ENCODE measurements around the gene NEU1. TPM values are rescaled to one million over a fixed set of nuclear protein-coding genes. Genes with fewer than 3 reads are reported as not detected.
"Not testable (repeated sequence)": the region's sequence is repeated elsewhere in the genome, so short reads cannot be mapped to it uniquely, and the experiment has no call there.

NEU1 gene
- polyA plus RNA-seq, 1 donor = 174 TPM

GRCh38 chr6:31844507-31844906 is 18.1 kb downstream of the NEU1 start:
- Histone ChIP-seq H3K9me3 (ENCODE audit: control insufficient read depth, low read depth, low read length) (no peaks in the 10 kb centered on the region), H3K4me3 (ENCODE audit: low read length) (no peak overlapping the region), H3K27me3 (ENCODE audit: control insufficient read depth, insufficient read depth, low read length) (no peaks in the 10 kb centered on the region), H3K36me3 (ENCODE audit: control insufficient read depth, insufficient read depth, low read length) (peaks cover 17% of the 10 kb centered on the region), H3K27ac (ENCODE audit: low read length) (no peak overlapping the region), H3K4me1 (ENCODE audit: control insufficient read depth, insufficient read depth, low read length) (peaks cover 11% of the 10 kb centered on the region)
- WGBS (ENCODE audit: insufficient coverage, low lambda C conversion rate) = no CpG with 5 or more reads among the region's 3 CpGs
- no peak for DNase-seq

GRCh38 chr6:31842053-31842452 is 20.6 kb downstream of the NEU1 start:
- H3K27ac ChIP-seq (ENCODE audit: low read length) = no peak overlapping the region
- H3K4me1 ChIP-seq (ENCODE audit: control insufficient read depth, insufficient read depth, low read length) = peaks cover 14% of the 10 kb centered on the region
- no peak for DNase-seq
- H3K9me3 ChIP-seq (ENCODE audit: control insufficient read depth, low read depth, low read length) = no peaks in the 10 kb centered on the region
- H3K4me3 ChIP-seq (ENCODE audit: low read length) = no peak overlapping the region
- peaks cover 41% of the 10 kb centered on the region for H3K36me3 ChIP-seq (ENCODE audit: control insufficient read depth, insufficient read depth, low read length)
- no peaks in the 10 kb centered on the region for H3K27me3 ChIP-seq (ENCODE audit: control insufficient read depth, insufficient read depth, low read length)
- WGBS (ENCODE audit: insufficient coverage, low lambda C conversion rate) = no CpG with 5 or more reads among the region's 9 CpGs

GRCh38 chr6:31839779-31840126 is 22.9 kb downstream of the NEU1 start:
- Histone ChIP-seq H3K36me3 (ENCODE audit: control insufficient read depth, insufficient read depth, low read length) (peaks cover 44% of the 10 kb centered on the region), H3K4me1 (ENCODE audit: control insufficient read depth, insufficient read depth, low read length) (peaks cover 22% of the 10 kb centered on the region)
- DNase-seq; H3K4me3 ChIP-seq (ENCODE audit: low read length); H3K27me3 ChIP-seq (ENCODE audit: control insufficient read depth, insufficient read depth, low read length); H3K9me3 ChIP-seq (ENCODE audit: control insufficient read depth, low read depth, low read length); H3K27ac ChIP-seq (ENCODE audit: low read length): not testable (repeated sequence)
- 93% methylated on average over 3 of the region's 8 CpGs for WGBS (ENCODE audit: insufficient coverage, low lambda C conversion rate)

GRCh38 chr6:31838968-31839367 is 23.7 kb downstream of the NEU1 start:
- H3K36me3 ChIP-seq (ENCODE audit: control insufficient read depth, insufficient read depth, low read length) = peaks cover 44% of the 10 kb centered on the region
- no peak overlapping the region for H3K4me3 ChIP-seq (ENCODE audit: low read length)
- no peak overlapping the region for H3K27ac ChIP-seq (ENCODE audit: low read length)
- no CpG with 5 or more reads among the region's 3 CpGs for WGBS (ENCODE audit: insufficient coverage, low lambda C conversion rate)
- H3K9me3 ChIP-seq (ENCODE audit: control insufficient read depth, low read depth, low read length) = no peaks in the 10 kb centered on the region
- no peaks in the 10 kb centered on the region for H3K27me3 ChIP-seq (ENCODE audit: control insufficient read depth, insufficient read depth, low read length)
- peaks cover 22% of the 10 kb centered on the region for H3K4me1 ChIP-seq (ENCODE audit: control insufficient read depth, insufficient read depth, low read length)
- DNase-seq = no peak

- peaks cover 22% of the 10 kb centered on the region for H3K4me1 ChIP-seq (ENCODE audit: control insufficient read depth, insufficient read depth, low read length)
- not testable (repeated sequence) for H3K4me3 ChIP-seq (ENCODE audit: low read length); DNase-seq; H3K27ac ChIP-seq (ENCODE audit: low read length); H3K27me3 ChIP-seq (ENCODE audit: control insufficient read depth, insufficient read depth, low read length); H3K9me3 ChIP-seq (ENCODE audit: control insufficient read depth, low read depth, low read length)
- 100% methylated on average over 1 of the region's 9 CpGs for WGBS (ENCODE audit: insufficient coverage, low lambda C conversion rate)
- H3K36me3 ChIP-seq (ENCODE audit: control insufficient read depth, insufficient read depth, low read length) = peaks cover 44% of the 10 kb centered on the region
Measured at GRCh38 chr6:31838114-31838553, 24.5 kb downstream of the NEU1 start.

GRCh38 chr6:31837369-31838113 is 25.1 kb downstream of the NEU1 start:
- no CpG with 5 or more reads among the region's 1 CpG for WGBS (ENCODE audit: insufficient coverage, low lambda C conversion rate)
- peak; percentile 49 to 77 for DNase-seq
- peaks cover 44% of the 10 kb centered on the region for H3K36me3 ChIP-seq (ENCODE audit: control insufficient read depth, insufficient read depth, low read length)
- H3K27me3 ChIP-seq (ENCODE audit: control insufficient read depth, insufficient read depth, low read length) = no peaks in the 10 kb centered on the region
- H3K4me1 ChIP-seq (ENCODE audit: control insufficient read depth, insufficient read depth, low read length) = peaks cover 22% of the 10 kb centered on the region
- H3K4me3 ChIP-seq (ENCODE audit: low read length) = peak overlapping the region; percentile 96
- peak overlapping the region; percentile 96 for H3K27ac ChIP-seq (ENCODE audit: low read length)
- no peaks in the 10 kb centered on the region for H3K9me3 ChIP-seq (ENCODE audit: control insufficient read depth, low read depth, low read length)

- Histone ChIP-seq H3K4me3 (ENCODE audit: low read length) (peak overlapping the region; percentile 96), H3K4me1 (ENCODE audit: control insufficient read depth, insufficient read depth, low read length) (peaks cover 23% of the 10 kb centered on the region), H3K36me3 (ENCODE audit: control insufficient read depth, insufficient read depth, low read length) (peaks cover 44% of the 10 kb centered on the region), H3K27me3 (ENCODE audit: control insufficient read depth, insufficient read depth, low read length) (no peaks in the 10 kb centered on the region), H3K9me3 (ENCODE audit: control insufficient read depth, low read depth, low read length) (no peaks in the 10 kb centered on the region), H3K27ac (ENCODE audit: low read length) (peak overlapping the region; percentile 96)
- DNase-seq = no peak
- WGBS (ENCODE audit: insufficient coverage, low lambda C conversion rate) = 20% methylated on average over 1 of the region's 12 CpGs
Measured at GRCh38 chr6:31836474-31837368, 25.9 kb downstream of the NEU1 start.

- no peak for DNase-seq
- 40% methylated on average over 1 of the region's 14 CpGs for WGBS (ENCODE audit: insufficient coverage, low lambda C conversion rate)
Measured at GRCh38 chr6:31836047-31836473, 26.6 kb downstream of the NEU1 start.

GRCh38 chr6:31834367-31835250 is 28.0 kb downstream of the NEU1 start:
- peak; percentile 87 to 94 for DNase-seq
- peaks cover 32% of the 10 kb centered on the region for H3K4me1 ChIP-seq (ENCODE audit: control insufficient read depth, insufficient read depth, low read length)
- H3K9me3 ChIP-seq (ENCODE audit: control insufficient read depth, low read depth, low read length) = no peaks in the 10 kb centered on the region
- H3K27ac ChIP-seq (ENCODE audit: low read length) = peak overlapping the region; percentile 96
- H3K27me3 ChIP-seq (ENCODE audit: control insufficient read depth, insufficient read depth, low read length) = no peaks in the 10 kb centered on the region
- WGBS (ENCODE audit: insufficient coverage, low lambda C conversion rate) = no CpG with 5 or more reads among the region's 59 CpGs
- peak overlapping the region; percentile 96 for H3K4me3 ChIP-seq (ENCODE audit: low read length)
- peaks cover 28% of the 10 kb centered on the region for H3K36me3 ChIP-seq (ENCODE audit: control insufficient read depth, insufficient read depth, low read length)

More at GRCh38 chr6:31836047-31836473, 26.6 kb downstream of the NEU1 start:
- no peaks in the 10 kb centered on the region for H3K27me3 ChIP-seq (ENCODE audit: control insufficient read depth, insufficient read depth, low read length)
- H3K4me3 ChIP-seq (ENCODE audit: low read length) = peak overlapping the region; percentile 96
- H3K4me1 ChIP-seq (ENCODE audit: control insufficient read depth, insufficient read depth, low read length) = peaks cover 30% of the 10 kb centered on the region
- H3K27ac ChIP-seq (ENCODE audit: low read length) = peak overlapping the region; percentile 96
- H3K36me3 ChIP-seq (ENCODE audit: control insufficient read depth, insufficient read depth, low read length) = peaks cover 40% of the 10 kb centered on the region
- no peaks in the 10 kb centered on the region for H3K9me3 ChIP-seq (ENCODE audit: control insufficient read depth, low read depth, low read length)

All from large intestine (tissue), 3 donors.